HG02973 (cell line): ENCODE results near the gene XYLT1.

ENCODE experiments used
- ATAC-seq: cut with Tn5 transposase; IDR thresholded peaks from one replicate; pipeline ENCODE4 v1.9.1; 2021; ENCODE audit warnings: moderate library complexity; ENCODE audit not compliant: unreplicated experiment

XYLT1 gene

GRCh38 chr16:17238285-17239028, 232.3 kb downstream of the XYLT1 start:
- no peak for ATAC-seq

GRCh38 chr16:17237350-17237944, 233.3 kb downstream of the XYLT1 start:
- no peak for ATAC-seq

- ATAC-seq, result no peak
Measured at GRCh38 chr16:17235147-17235815, 235.5 kb downstream of the XYLT1 start.

- ATAC-seq, result no peak
Measured at GRCh38 chr16:17233318-17234002, 237.3 kb downstream of the XYLT1 start.

- ATAC-seq, result no peak
Measured at GRCh38 chr16:17232487-17232886, 238.3 kb downstream of the XYLT1 start.

- no peak for ATAC-seq
Measured at GRCh38 chr16:17231972-17232371, 238.8 kb downstream of the XYLT1 start.

- no peak for ATAC-seq
Measured at GRCh38 chr16:17230932-17231581, 239.7 kb downstream of the XYLT1 start.

- ATAC-seq, result no peak
Measured at GRCh38 chr16:17229766-17230165, 241.0 kb downstream of the XYLT1 start.

- ATAC-seq, result no peak
Measured at GRCh38 chr16:17229131-17229530, 241.6 kb downstream of the XYLT1 start.

- no peak for ATAC-seq
Measured at GRCh38 chr16:17228708-17229055, 242.1 kb downstream of the XYLT1 start.

GRCh38 chr16:17228048-17228707, 242.6 kb downstream of the XYLT1 start:
- no peak for ATAC-seq

- no peak for ATAC-seq
Measured at GRCh38 chr16:17227278-17227677, 243.5 kb downstream of the XYLT1 start.

GRCh38 chr16:17225541-17225940, 245.2 kb downstream of the XYLT1 start:
- ATAC-seq, result no peak

- ATAC-seq, result no peak
Measured at GRCh38 chr16:17224879-17225281, 245.9 kb downstream of the XYLT1 start.

- no peak for ATAC-seq
Measured at GRCh38 chr16:17224350-17224749, 246.4 kb downstream of the XYLT1 start.

GRCh38 chr16:17223576-17223975, 247.2 kb downstream of the XYLT1 start:
- ATAC-seq, result no peak

GRCh38 chr16:17222871-17223401, 247.8 kb downstream of the XYLT1 start:
- no peak for ATAC-seq

GRCh38 chr16:17219991-17220390, 250.8 kb downstream of the XYLT1 start:
- no peak for ATAC-seq

- ATAC-seq, result no peak
Measured at GRCh38 chr16:17215936-17216335, 254.8 kb downstream of the XYLT1 start.

- no peak for ATAC-seq
Measured at GRCh38 chr16:17215306-17215705, 255.5 kb downstream of the XYLT1 start.
